K562 (cell line): ENCODE results near the gene AIG1. TPM values are rescaled to one million over a fixed set of nuclear protein-coding genes. Genes with fewer than 3 reads are reported as not detected.
"Not testable (repeated sequence)": the region's sequence is repeated elsewhere in the genome, so short reads cannot be mapped to it uniquely, and the experiment has no call there.

Source experiments
- ATAC-seq: fragments of 200-7000 bp; cut with Tn5 transposase; 3 replicates; pipeline ENCODE4 v1.9.1; 2020; ENCODE audit warnings: moderate library complexity
- BruUV-seq: library from RNA; stranded (reverse); fragments of 400-500 nt; replicated peaks from 2 replicates; lab custom pipeline; 2021; lab: Mats Ljungman, UMichigan
- CTCF ChIA-PET: fragments of 300-600 bp; formaldehyde crosslinking; extraction: SDS; loops from one replicate; lab custom pipeline; 2021; ENCODE audit warnings: low intra/inter-chr PET ratio; lab: Yijun Ruan, JAX
- POLR2A ChIA-PET: fragments of 300-600, 350-650 bp; sonication (Branson Sonifier 250); formaldehyde crosslinking; extraction: SDS; loops from one replicate; lab custom pipeline; 2021; ENCODE audit warnings: antibody characterized with exemption, inconsistent platforms; lab: Yijun Ruan, JAX
- DNase-seq, 4 experiments: peaks; one replicate each; pipeline versions ENCODE4 v3.0.0 to v3.0.0-alpha.2; 2011 to 2018; ENCODE audit warnings: low spot score in 3 of 4, mixed read lengths in 3 of 4; ENCODE audit errors: extremely low read depth in 1 of 4
- FAIRE-seq: peaks from 2 replicates; lab custom pipeline; 2011; peaks lifted over from hg19 to GRCh38; lab: Jason Lieb, UNC
- H2AFZ ChIP-seq: 2 replicates; pipeline ENCODE4 v1.6.0; 2011; ENCODE audit warnings: low read depth, low read length, control low read depth, inconsistent platforms
- H3K27ac ChIP-seq: fragments of 200-600 bp; 3 replicates; pipeline ENCODE4 v1.8.0; 2011; ENCODE audit warnings: low read depth, mild to moderate bottlenecking, control low read depth, inconsistent platforms, low read length, moderate library complexity, mixed read lengths; ENCODE audit errors: extremely low read depth
- H3K27me3 ChIP-seq, 2 experiments: fragments of 300-600 bp in 1 of 2; 2 replicates in 1 of 2; 3 replicates in 1 of 2; pipeline versions ENCODE4 v1.6.0 to v1.8.0; 2011; ENCODE audit warnings: inconsistent platforms in 2 of 2, low read length in 2 of 2, mild to moderate bottlenecking in 1 of 2, mixed read lengths in 1 of 2, moderate library complexity in 1 of 2; ENCODE audit not compliant: control insufficient read depth in 2 of 2, insufficient read depth in 2 of 2
- H3K36me3 ChIP-seq: fragments of 300-600 bp; 3 replicates; pipeline ENCODE4 v1.8.0; 2011; ENCODE audit warnings: mild to moderate bottlenecking, low read length, inconsistent platforms; ENCODE audit not compliant: control insufficient read depth, insufficient read depth
- H3K4me1 ChIP-seq, 2 experiments: fragments of 200-600 bp in 1 of 2; replicated peaks in 1 of 2; 2 replicates in 1 of 2; 3 replicates in 1 of 2; pipeline versions ENCODE4 v1.5.1 to v1.8.0; 2011; ENCODE audit warnings: inconsistent platforms in 2 of 2, low read length in 2 of 2, mild to moderate bottlenecking in 1 of 2, mixed read lengths in 1 of 2, moderate library complexity in 1 of 2; ENCODE audit not compliant: control insufficient read depth in 2 of 2, insufficient read depth in 2 of 2
- H3K4me2 ChIP-seq: 2 replicates; pipeline ENCODE4 v1.6.1; 2011; ENCODE audit warnings: low read length, control low read depth, inconsistent platforms, mixed read lengths; ENCODE audit not compliant: insufficient read depth
- H3K4me3 ChIP-seq: fragments of 200-600 bp; sonication (generic), shearing (Covaris generic); 2 replicates; pipeline ENCODE4 v1.5.1; 2016; ENCODE audit warnings: control low read depth, inconsistent platforms
- H3K79me2 ChIP-seq: fragments of 200-600 bp; 3 replicates; pipeline ENCODE4 v1.8.0; 2011; ENCODE audit warnings: low read length, inconsistent platforms; ENCODE audit not compliant: control insufficient read depth, insufficient read depth
- H3K9ac ChIP-seq, 2 experiments: 2 replicates each; pipeline versions ENCODE4 v1.6.0 to v1.6.1; 2011; ENCODE audit warnings: low read depth in 2 of 2, low read length in 2 of 2, control low read depth in 1 of 2, inconsistent platforms in 1 of 2, mild to moderate bottlenecking in 1 of 2, mixed read lengths in 1 of 2; ENCODE audit not compliant: insufficient read depth in 1 of 2
- H3K9me1 ChIP-seq: one replicate; pipeline ENCODE4 v1.6.0; 2011; ENCODE audit warnings: inconsistent platforms, mild to moderate bottlenecking, low read length, moderate library complexity; ENCODE audit not compliant: control insufficient read depth, insufficient read depth
- H3K9me3 ChIP-seq: replicated peaks from 2 replicates; pipeline ENCODE4 v1.5.1; 2011; ENCODE audit warnings: low read depth, low read length, inconsistent platforms; ENCODE audit not compliant: control insufficient read depth, insufficient read depth
- H4K20me1 ChIP-seq: replicated peaks from 2 replicates; pipeline ENCODE4 v1.6.1; 2011; ENCODE audit warnings: low read length, inconsistent platforms, mixed read lengths; ENCODE audit not compliant: control insufficient read depth, insufficient read depth
- DDX20 ChIP-seq: fragments of 450-650 bp; IDR thresholded peaks from 2 replicates; pipeline ENCODE4 v1.6.1; 2016; ENCODE audit warnings: missing genetic modification characterization, low read depth, mild to moderate bottlenecking, missing compliant biosample characterization, moderate library complexity
- MBD2 ChIP-seq: sonication (generic); IDR thresholded peaks from 2 replicates; pipeline ENCODE4 v1.6.1; 2016; ENCODE audit warnings: low read depth, borderline replicate concordance
- ZNF431 ChIP-seq: sonication (generic); formaldehyde crosslinking; IDR thresholded peaks from 2 replicates; pipeline ENCODE4 v1.8.0; 2022; ENCODE audit warnings: mild to moderate bottlenecking, missing genetic modification reagents
- ZNF76 ChIP-seq: fragments of 250-450 bp; sonication (Bioruptor Pico); IDR thresholded peaks from 2 replicates; pipeline ENCODE4 v1.4.0; 2020; ENCODE audit warnings: mild to moderate bottlenecking, moderate library complexity, borderline replicate concordance
- WGBS: fragments of 100-300 bp; shearing (Covaris generic); methylation state at CpG from one replicate; pipeline ENCODE4 v1.1.6; 2016; ENCODE audit warnings: low coverage, mixed read lengths; ENCODE audit not compliant: insufficient coverage; ENCODE audit errors: missing lambda C conversion rate; 5-methylcytosine and 5-hydroxymethylcytosine counted together
- in situ Hi-C: fragments of 300-500 bp; cut with MboI; formaldehyde crosslinking; loops from 4 replicates; pipeline ENCODE4 v1.15.0; 2018; ENCODE audit warnings: inconsistent platforms, mixed read lengths
- intact Hi-C: fragments of 100-400 bp; cut with micrococcal nuclease; formaldehyde crosslinking; loops from 2 replicates; pipeline ENCODE4 v1.14.2; 2022
- polyA plus RNA-seq, 8 experiments: library from polyadenylated mRNA; depleted of rRNA in 4 of 8; stranded (reverse) in 5 of 8; unstranded in 3 of 8; fragments of >200 nt; fragmentation: Nextera tagmentation in 2 of 8; fragmentation: Illumina TruSeq in 1 of 8; extraction: Ambion mirVana in 2 of 8; extraction: Trizol in 1 of 8; gene quantifications; 2 replicates each; pipeline versions ENCODE4 v1.2.1 to v1.2.3, GENCODE V29; 2011 to 2014; ENCODE audit warnings: inconsistent platforms in 1 of 8, missing spikeins in 1 of 8
- total RNA-seq, 7 experiments: library from RNA; depleted of rRNA in 6 of 7; stranded (reverse); fragments of >200 nt in 6 of 7; fragmentation: Illumina TruSeq in 2 of 7; extraction: Trizol in 2 of 7; gene quantifications; 2 replicates each; pipeline versions ENCODE4 v1.2.1 to v1.2.3, GENCODE V29; 2011 to 2021; ENCODE audit warnings: low replicate concordance in 1 of 7

AIG1 gene
- total and polyA plus RNA-seq, 9 of the 15 experiments (the other 6 are each of a cell fraction or from before 2014, with no cell fraction given) = 74.8 to 333 (median 127) TPM

DNA sequence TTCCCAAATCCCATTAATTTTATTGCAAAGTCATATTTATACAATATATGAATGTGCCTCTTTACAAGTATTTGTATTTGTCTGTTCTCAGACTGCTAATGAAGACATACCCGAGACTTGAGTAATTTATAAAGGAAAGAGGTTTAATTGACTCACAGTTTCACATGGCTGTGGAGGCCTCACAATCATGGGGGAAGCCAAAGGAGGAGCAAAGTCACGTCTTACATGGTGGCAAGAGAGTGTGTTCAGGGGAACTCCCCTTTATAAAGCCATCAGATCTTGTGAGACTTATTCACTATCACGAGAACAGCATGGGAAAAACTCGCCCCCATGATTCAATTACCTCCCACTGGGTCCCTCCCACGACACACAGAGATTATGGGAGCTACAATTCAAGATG, 79.2 kb downstream of the AIG1 start:
- H3K4me3 ChIP-seq, in situ Hi-C loops, H3K4me1 ChIP-seq, FAIRE-seq, CTCF ChIA-PET, H3K4me2 ChIP-seq, ATAC-seq, H4K20me1 ChIP-seq, H3K9me3 ChIP-seq, H3K79me2 ChIP-seq, H3K27ac ChIP-seq, H3K27me3 ChIP-seq, intact Hi-C loops, H3K9ac ChIP-seq, BruUV-seq, H2AFZ ChIP-seq, POLR2A ChIA-PET, DNase-seq, H3K9me1 ChIP-seq: not testable (repeated sequence)
- WGBS = 55% methylated on average over 5 of the region's 5 CpGs
- TF ChIP-seq ZNF431 (CRISPR knock-in tag) = peak; percentile 89
- peaks cover 23% of the 10 kb centered on the region; the same call in 2 of the 3 replicates for H3K36me3 ChIP-seq

DNA sequence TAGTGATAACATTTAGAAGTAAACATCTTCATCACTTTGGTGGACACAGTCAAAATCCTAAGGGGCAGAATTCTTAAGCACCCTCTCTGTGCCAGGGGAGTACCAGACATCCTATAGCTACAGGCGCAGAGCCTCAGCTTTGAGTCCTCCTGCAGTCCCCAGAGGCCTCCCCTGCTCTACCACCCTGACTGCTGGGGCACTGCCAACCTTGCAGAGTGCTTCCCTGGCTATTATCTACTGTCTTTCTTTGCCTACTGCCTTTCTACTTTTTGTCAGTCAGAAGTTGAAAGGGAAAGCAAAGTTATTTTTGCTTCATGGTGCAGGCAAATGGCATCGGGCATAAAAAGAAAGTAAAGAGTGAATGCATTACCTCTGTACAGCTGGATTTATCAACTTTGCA, 80.1 kb downstream of the AIG1 start:
- DNase-seq (no peak), ATAC-seq (no peak), FAIRE-seq (no peak)
- peaks cover 23% of the 10 kb centered on the region; the same call in 2 of the 3 replicates for H3K36me3 ChIP-seq
- H3K4me3 ChIP-seq = no peak overlapping the region
- CTCF ChIA-PET = no interaction called here
- H3K9me1 ChIP-seq = no peaks in the 10 kb centered on the region
- H3K4me1 ChIP-seq = no peaks in the 10 kb centered on the region
- no peaks in the 10 kb centered on the region for H4K20me1 ChIP-seq
- TF ChIP-seq MBD2 (no peak), DDX20 (no peak), ZNF76 (no peak)
- no peak overlapping the region for H2AFZ ChIP-seq
- POLR2A ChIA-PET = interaction anchor here (0.6 kb wide), 1 partner anchor 667 kb away, joined by 3 read pairs; no protein-coding TSS in a partner anchor
- intact Hi-C loops = no loop called here
- 0 out of 2 replicates have a peak, but pooled peaks cover 2% of the 10 kb centered on the region for H3K9me3 ChIP-seq
- H3K4me2 ChIP-seq = no peak overlapping the region
- no TSS peak for BruUV-seq
- in situ Hi-C loops = no loop called here
- no peaks in the 10 kb centered on the region for H3K27me3 ChIP-seq
- H3K9ac ChIP-seq = no peak overlapping the region
- H3K79me2 ChIP-seq = no peaks in the 10 kb centered on the region
- no peak overlapping the region for H3K27ac ChIP-seq
- 70% methylated on average over 2 of the region's 2 CpGs for WGBS
